K562 (cell line): ENCODE measurements around the gene CCDC106. TPM values are rescaled to one million over a fixed set of nuclear protein-coding genes. Genes with fewer than 3 reads are reported as not detected.
A peak's percentile ranks its signal among the peaks of the same experiment; 100 is the strongest.

Experiments used
- ATAC-seq: fragments of 200-7000 bp; cut with Tn5 transposase; 3 replicates; pipeline ENCODE4 v1.9.1; 2020; ENCODE audit warnings: moderate library complexity
- BruUV-seq: library from RNA; stranded (reverse); fragments of 400-500 nt; replicated peaks from 2 replicates; lab custom pipeline; 2021; lab: Mats Ljungman, UMichigan
- CTCF ChIA-PET: fragments of 300-600 bp; formaldehyde crosslinking; extraction: SDS; loops from one replicate; lab custom pipeline; 2021; ENCODE audit warnings: low intra/inter-chr PET ratio; lab: Yijun Ruan, JAX
- POLR2A ChIA-PET: fragments of 300-600, 350-650 bp; sonication (Branson Sonifier 250); formaldehyde crosslinking; extraction: SDS; loops from one replicate; lab custom pipeline; 2021; ENCODE audit warnings: antibody characterized with exemption, inconsistent platforms; lab: Yijun Ruan, JAX
- DNase-seq, 4 experiments: peaks; one replicate each; pipeline versions ENCODE4 v3.0.0 to v3.0.0-alpha.2; 2011 to 2018; ENCODE audit warnings: low spot score in 3 of 4, mixed read lengths in 3 of 4; ENCODE audit errors: extremely low read depth in 1 of 4
- FAIRE-seq: peaks from 2 replicates; lab custom pipeline; 2011; peaks lifted over from hg19 to GRCh38; lab: Jason Lieb, UNC
- H2AFZ ChIP-seq: 2 replicates; pipeline ENCODE4 v1.6.0; 2011; ENCODE audit warnings: low read depth, low read length, control low read depth, inconsistent platforms
- H3K27ac ChIP-seq: fragments of 200-600 bp; 3 replicates; pipeline ENCODE4 v1.8.0; 2011; ENCODE audit warnings: low read depth, mild to moderate bottlenecking, control low read depth, inconsistent platforms, low read length, moderate library complexity, mixed read lengths; ENCODE audit errors: extremely low read depth
- H3K27me3 ChIP-seq, 2 experiments: fragments of 300-600 bp in 1 of 2; 2 replicates in 1 of 2; 3 replicates in 1 of 2; pipeline versions ENCODE4 v1.6.0 to v1.8.0; 2011; ENCODE audit warnings: inconsistent platforms in 2 of 2, low read length in 2 of 2, mild to moderate bottlenecking in 1 of 2, mixed read lengths in 1 of 2, moderate library complexity in 1 of 2; ENCODE audit not compliant: control insufficient read depth in 2 of 2, insufficient read depth in 2 of 2
- H3K36me3 ChIP-seq: fragments of 300-600 bp; 3 replicates; pipeline ENCODE4 v1.8.0; 2011; ENCODE audit warnings: mild to moderate bottlenecking, low read length, inconsistent platforms; ENCODE audit not compliant: control insufficient read depth, insufficient read depth
- H3K4me1 ChIP-seq, 2 experiments: fragments of 200-600 bp in 1 of 2; replicated peaks in 1 of 2; 2 replicates in 1 of 2; 3 replicates in 1 of 2; pipeline versions ENCODE4 v1.5.1 to v1.8.0; 2011; ENCODE audit warnings: inconsistent platforms in 2 of 2, low read length in 2 of 2, mild to moderate bottlenecking in 1 of 2, mixed read lengths in 1 of 2, moderate library complexity in 1 of 2; ENCODE audit not compliant: control insufficient read depth in 2 of 2, insufficient read depth in 2 of 2
- H3K4me2 ChIP-seq: 2 replicates; pipeline ENCODE4 v1.6.1; 2011; ENCODE audit warnings: low read length, control low read depth, inconsistent platforms, mixed read lengths; ENCODE audit not compliant: insufficient read depth
- H3K4me3 ChIP-seq: fragments of 200-600 bp; sonication (generic), shearing (Covaris generic); 2 replicates; pipeline ENCODE4 v1.5.1; 2016; ENCODE audit warnings: control low read depth, inconsistent platforms
- H3K79me2 ChIP-seq: fragments of 200-600 bp; 3 replicates; pipeline ENCODE4 v1.8.0; 2011; ENCODE audit warnings: low read length, inconsistent platforms; ENCODE audit not compliant: control insufficient read depth, insufficient read depth
- H3K9ac ChIP-seq, 2 experiments: 2 replicates each; pipeline versions ENCODE4 v1.6.0 to v1.6.1; 2011; ENCODE audit warnings: low read depth in 2 of 2, low read length in 2 of 2, control low read depth in 1 of 2, inconsistent platforms in 1 of 2, mild to moderate bottlenecking in 1 of 2, mixed read lengths in 1 of 2; ENCODE audit not compliant: insufficient read depth in 1 of 2
- H3K9me1 ChIP-seq: one replicate; pipeline ENCODE4 v1.6.0; 2011; ENCODE audit warnings: inconsistent platforms, mild to moderate bottlenecking, low read length, moderate library complexity; ENCODE audit not compliant: control insufficient read depth, insufficient read depth
- H3K9me3 ChIP-seq: replicated peaks from 2 replicates; pipeline ENCODE4 v1.5.1; 2011; ENCODE audit warnings: low read depth, low read length, inconsistent platforms; ENCODE audit not compliant: control insufficient read depth, insufficient read depth
- H4K20me1 ChIP-seq: replicated peaks from 2 replicates; pipeline ENCODE4 v1.6.1; 2011; ENCODE audit warnings: low read length, inconsistent platforms, mixed read lengths; ENCODE audit not compliant: control insufficient read depth, insufficient read depth
- ATF3 ChIP-seq, 2 experiments: fragments of 450-650 bp in 1 of 2; sonication (generic) in 1 of 2; formaldehyde crosslinking in 1 of 2; IDR thresholded peaks in 1 of 2; conservative IDR thresholded peaks in 1 of 2; 2 replicates each; pipeline versions ENCODE4 v1.6.1 to v1.8.1; 2016 to 2023; ENCODE audit warnings: mild to moderate bottlenecking in 2 of 2, moderate library complexity in 2 of 2, inconsistent platforms in 1 of 2, missing genetic modification reagents in 1 of 2
- BMI1 ChIP-seq: fragments of 150-350 bp; IDR thresholded peaks from 2 replicates; pipeline ENCODE4 v1.6.1; 2014; ENCODE audit warnings: low read length
- CBX8 ChIP-seq: fragments of 200-600 bp; sonication (generic); IDR thresholded peaks from 2 replicates; pipeline ENCODE4 v1.6.1; 2012; ENCODE audit warnings: borderline replicate concordance, mixed run types, low read depth, mild to moderate bottlenecking, moderate library complexity, mixed read lengths, low read length, control low read depth, inconsistent platforms; ENCODE audit not compliant: poor library complexity, severe bottlenecking; ENCODE audit errors: extremely low read depth
- MAZ ChIP-seq, 2 experiments: fragments of 450-650 bp in 1 of 2; sonication (generic) in 1 of 2; formaldehyde crosslinking; IDR thresholded peaks in 1 of 2; conservative IDR thresholded peaks in 1 of 2; 2 replicates each; pipeline versions ENCODE4 v1.4.0 to v1.5.0; 2020; ENCODE audit warnings: mild to moderate bottlenecking in 1 of 2, missing genetic modification reagents in 1 of 2
- POLR2G ChIP-seq: fragments of 200-400 bp; formaldehyde crosslinking; IDR thresholded peaks from 2 replicates; pipeline ENCODE4 v1.6.1; 2017; ENCODE audit warnings: low read depth, mild to moderate bottlenecking, antibody characterized with exemption, low read length, moderate library complexity
- TEAD2 ChIP-seq: fragments of 450-650 bp; IDR thresholded peaks from 2 replicates; pipeline ENCODE4 v1.6.1; 2016; ENCODE audit warnings: missing genetic modification characterization, control low read depth, missing compliant biosample characterization
- ZNF143 ChIP-seq: sonication (generic); formaldehyde crosslinking; IDR thresholded peaks from 2 replicates; pipeline ENCODE4 v1.9.0; 2022; ENCODE audit warnings: mild to moderate bottlenecking, missing genetic modification reagents
- ZZZ3 ChIP-seq: fragments of 450-650 bp; IDR thresholded peaks from 2 replicates; pipeline ENCODE4 v1.6.1; 2016; ENCODE audit warnings: antibody characterized with exemption, mild to moderate bottlenecking, moderate library complexity
- WGBS: fragments of 100-300 bp; shearing (Covaris generic); methylation state at CpG from one replicate; pipeline ENCODE4 v1.1.6; 2016; ENCODE audit warnings: low coverage, mixed read lengths; ENCODE audit not compliant: insufficient coverage; ENCODE audit errors: missing lambda C conversion rate; 5-methylcytosine and 5-hydroxymethylcytosine counted together
- in situ Hi-C: fragments of 300-500 bp; cut with MboI; formaldehyde crosslinking; loops from 4 replicates; pipeline ENCODE4 v1.15.0; 2018; ENCODE audit warnings: inconsistent platforms, mixed read lengths
- intact Hi-C: fragments of 100-400 bp; cut with micrococcal nuclease; formaldehyde crosslinking; loops from 2 replicates; pipeline ENCODE4 v1.14.2; 2022
- polyA plus RNA-seq, 8 experiments: library from polyadenylated mRNA; depleted of rRNA in 4 of 8; stranded (reverse) in 5 of 8; unstranded in 3 of 8; fragments of >200 nt; fragmentation: Nextera tagmentation in 2 of 8; fragmentation: Illumina TruSeq in 1 of 8; extraction: Ambion mirVana in 2 of 8; extraction: Trizol in 1 of 8; gene quantifications; 2 replicates each; pipeline versions ENCODE4 v1.2.1 to v1.2.3, GENCODE V29; 2011 to 2014; ENCODE audit warnings: inconsistent platforms in 1 of 8, missing spikeins in 1 of 8
- total RNA-seq, 7 experiments: library from RNA; depleted of rRNA in 6 of 7; stranded (reverse); fragments of >200 nt in 6 of 7; fragmentation: Illumina TruSeq in 2 of 7; extraction: Trizol in 2 of 7; gene quantifications; 2 replicates each; pipeline versions ENCODE4 v1.2.1 to v1.2.3, GENCODE V29; 2011 to 2021; ENCODE audit warnings: low replicate concordance in 1 of 7

CCDC106 gene
- total and polyA plus RNA-seq, 9 of the 15 experiments (the other 6 are each of a cell fraction or from before 2014, with no cell fraction given): 0.10 to 27.5 (median 15.0) TPM; not detected in 1

- Histone ChIP-seq H3K9me1 (peaks cover 4% of the 10 kb centered on the region), H3K27me3 (no peaks in the 10 kb centered on the region), H3K27ac (no peak overlapping the region), H3K36me3 (peaks cover 60% of the 10 kb centered on the region; the same call in 2 of the 3 replicates), H3K4me1 (peaks cover 10 to 21% of the 10 kb centered on the region in 2 experiments; a peak in 4 of 5 replicates), H3K9ac (no peak overlapping the region), H3K9me3 (no peaks in the 10 kb centered on the region), H3K4me2 (no peak overlapping the region), H2AFZ (no peak overlapping the region), H4K20me1 (peaks cover 19% of the 10 kb centered on the region), H3K4me3 (no peak overlapping the region), H3K79me2 (no peaks in the 10 kb centered on the region)
- CTCF ChIA-PET: no interaction called here
- ATAC-seq (no peak), DNase-seq (no peak), FAIRE-seq (no peak)
- POLR2A ChIA-PET: no interaction called here
- in situ Hi-C loops (no loop called here), intact Hi-C loops (no loop called here)
- WGBS: 90% methylated on average over 14 of the region's 17 CpGs
- TF ChIP-seq TEAD2 (tag) (no peak), BMI1 (no peak), ATF3 (IDR thresholded peaks at IDR 0.05) (no peak), ATF3 (CRISPR knock-in tag; conservative IDR thresholded peaks at IDR 0.05) (no peak), ZNF143 (CRISPR knock-in tag) (no peak), MAZ (CRISPR knock-in tag; conservative IDR thresholded peaks at IDR 0.05 in 1 of 2, IDR thresholded peaks at IDR 0.05 in 1 of 2) (no peak), ZZZ3 (no peak), CBX8 (no peak), POLR2G (peak; percentile 37; the same call in 1 of the 2 replicates)
- no TSS peak for BruUV-seq
These were observed 50.2 kb downstream of the CCDC106 start for GRCh38 chr19:55698256-55698655.
